Natural killer cell (primary cell): ENCODE measurements around the gene GSK3A. TPM values are rescaled to one million over a fixed set of nuclear protein-coding genes. Genes with fewer than 3 reads are reported as not detected.

Experiments used
- ATAC-seq, 3 donors: fragments of 150-1000 bp in 2 of 3; fragments of 200-7000 bp in 1 of 3; cut with Tn5 transposase; 1 replicate in 1 of 3; 2 replicates in 2 of 3; pipeline ENCODE4 v1.10.0; 2021; ENCODE audit warnings: mild to moderate bottlenecking in 2 of 3, moderate library complexity in 2 of 3
- DNase-seq, 2 donors: peaks; one replicate each; pipeline versions ENCODE4 v3.0.0 to v3.0.0-alpha.2; 2013 to 2021; ENCODE audit warnings: mixed read lengths in 1 of 2
- H3K27ac ChIP-seq: one replicate; pipeline ENCODE4 v1.5.1; 2013; ENCODE audit warnings: mild to moderate bottlenecking, low read length
- H3K27me3 ChIP-seq: one replicate; pipeline ENCODE4 v1.6.1; 2013; ENCODE audit warnings: low read length; ENCODE audit not compliant: control insufficient read depth, insufficient read depth
- H3K36me3 ChIP-seq: one replicate; pipeline ENCODE4 v1.6.1; 2013; ENCODE audit warnings: low read length; ENCODE audit not compliant: control insufficient read depth, insufficient read depth
- H3K4me1 ChIP-seq: one replicate; pipeline ENCODE4 v1.6.1; 2013; ENCODE audit warnings: low read length; ENCODE audit not compliant: control insufficient read depth, insufficient read depth
- H3K4me3 ChIP-seq: one replicate; pipeline ENCODE4 v1.5.1; 2013; ENCODE audit warnings: low read length
- H3K9me3 ChIP-seq: one replicate; pipeline ENCODE4 v1.6.1; 2013; ENCODE audit warnings: low read length; ENCODE audit not compliant: control insufficient read depth, insufficient read depth
- H3K27ac Mint-ChIP-seq, 2 donors: one replicate each; pipeline ENCODE4 v1.8.0; 2022; ENCODE audit warnings: mild to moderate bottlenecking in 2 of 2, mixed read lengths in 2 of 2, moderate library complexity in 1 of 2
- H3K27me3 Mint-ChIP-seq, 2 donors: one replicate each; pipeline ENCODE4 v1.8.0; 2022; ENCODE audit warnings: low read depth in 2 of 2, mixed read lengths in 2 of 2
- H3K36me3 Mint-ChIP-seq: one replicate; pipeline ENCODE4 v1.8.0; 2022; ENCODE audit warnings: mixed read lengths
- H3K4me1 Mint-ChIP-seq, 2 donors: one replicate each; pipeline ENCODE4 v1.8.0; 2022; ENCODE audit warnings: mixed read lengths in 2 of 2
- H3K4me3 Mint-ChIP-seq: one replicate; pipeline ENCODE4 v1.8.0; 2022; ENCODE audit warnings: mild to moderate bottlenecking, moderate library complexity, mixed read lengths
- H3K9me3 Mint-ChIP-seq, 2 donors: one replicate each; pipeline ENCODE4 v1.8.0; 2022; ENCODE audit warnings: mixed read lengths in 2 of 2
- WGBS: methylation state at CpG from one replicate; pipeline ENCODE4 v1.1.7; 2013; ENCODE audit warnings: missing lambda C conversion rate; ENCODE audit not compliant: insufficient coverage; 5-methylcytosine and 5-hydroxymethylcytosine counted together
- intact Hi-C: fragments of 100-400 bp; cut with micrococcal nuclease; formaldehyde crosslinking; loops from one replicate; pipeline ENCODE4 v1.14.2; 2022
- total RNA-seq, 4 donors: library from RNA; stranded (reverse); fragments of 120-200 nt in 1 of 4; gene quantifications; one replicate each; pipeline versions ENCODE4 v1.2.3 to v1.2.4, GENCODE V29; 2013 to 2022
- TF ChIP-seq, protein P1 (sequence below): fragments of 200-600 bp; IDR thresholded peaks from one replicate; pipeline ENCODE4 v1.8.0; 2022; ENCODE audit warnings: antibody characterized with exemption

Gene GSK3A
- total RNA-seq, 3 donors from 2014 or later (not counting 1 experiment from before 2014, with no cell fraction given) = 42.5 to 52.1 (median 44.1) TPM

DNA sequence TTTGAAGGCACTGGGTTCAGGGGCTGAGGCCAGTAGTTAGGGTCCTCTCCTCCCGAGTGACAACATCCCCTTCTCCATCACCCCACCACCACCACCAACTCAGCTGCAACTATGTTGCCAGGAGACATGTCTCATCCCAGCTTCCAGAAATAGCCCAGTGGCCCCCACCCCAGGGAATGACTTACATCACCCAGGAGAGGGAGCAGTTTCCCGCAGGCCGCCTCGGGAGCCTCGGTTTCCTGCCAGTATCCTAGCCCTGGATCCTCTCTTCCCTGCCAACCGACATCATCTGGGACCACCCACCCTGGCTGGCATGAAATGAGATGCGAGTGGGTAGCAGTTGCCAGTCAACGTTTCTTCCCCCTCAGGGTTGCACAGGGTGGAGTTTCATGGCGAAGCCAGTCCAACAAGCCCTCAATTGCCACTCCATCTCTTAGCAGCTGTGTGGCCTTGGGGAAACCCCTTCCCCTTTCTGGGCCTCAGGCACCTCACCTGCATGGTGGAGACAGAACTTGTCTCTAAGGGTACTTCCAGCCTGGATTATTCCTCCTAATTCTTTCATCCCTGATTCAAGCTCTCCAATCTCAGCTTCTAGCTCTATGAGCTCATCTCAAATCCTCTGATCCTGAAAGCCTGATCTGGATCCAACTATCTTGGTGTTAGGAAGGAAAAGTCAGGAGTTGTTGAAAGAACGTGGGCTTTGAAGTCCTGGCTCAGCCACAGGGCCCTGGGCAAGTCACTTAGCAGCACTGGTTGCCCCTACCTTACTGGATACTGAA is 3.9 kb upstream of the GSK3A start:
- 53% methylated on average over 10 of the region's 10 CpGs for WGBS

DNA sequence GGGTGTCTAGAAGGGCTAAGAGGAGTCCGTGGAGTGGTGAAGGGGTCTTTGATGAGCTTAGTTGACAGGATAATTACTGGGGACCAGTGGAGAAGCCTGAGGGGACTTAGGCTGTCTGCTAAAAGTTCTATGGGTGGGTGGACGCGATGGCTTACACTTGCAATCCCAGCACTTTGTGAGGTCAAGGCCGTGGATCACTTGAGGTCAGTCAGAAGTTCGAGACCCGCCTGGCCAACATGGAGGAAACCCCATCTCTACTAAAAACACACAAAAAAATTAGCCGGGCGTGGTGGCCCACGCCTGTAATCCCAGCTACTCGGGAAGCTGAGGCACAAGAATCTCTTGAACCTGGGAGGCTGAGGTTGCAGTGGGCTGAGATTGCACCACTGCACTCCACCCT is 2.8 kb upstream of the GSK3A start:
- H3K27me3 Mint-ChIP-seq = no peaks in the 10 kb centered on the region
- H3K9me3 ChIP-seq = no peaks in the 10 kb centered on the region
- H3K4me1 Mint-ChIP-seq = peaks cover 34 to 57% of the 10 kb centered on the region in 2 donors
- peaks cover 8% of the 10 kb centered on the region for H3K36me3 ChIP-seq
- DNase-seq = no peak
- H3K27ac ChIP-seq = peak overlapping the region; percentile 74
- no peaks in the 10 kb centered on the region for H3K27me3 ChIP-seq
- ATAC-seq = no peak
- H3K4me3 Mint-ChIP-seq = peak overlapping the region; percentile 96
- peak overlapping the region; percentile 93 to 98 for H3K27ac Mint-ChIP-seq
- 88% methylated on average over 10 of the region's 10 CpGs for whole genome bisulfite sequencing
- peaks cover 36% of the 10 kb centered on the region for H3K4me1 ChIP-seq
- no peaks in the 10 kb centered on the region for H3K36me3 Mint-ChIP-seq
- H3K4me3 ChIP-seq = no peak overlapping the region
- no peaks in the 10 kb centered on the region for H3K9me3 Mint-ChIP-seq
- TF ChIP-seq, protein P1, sequence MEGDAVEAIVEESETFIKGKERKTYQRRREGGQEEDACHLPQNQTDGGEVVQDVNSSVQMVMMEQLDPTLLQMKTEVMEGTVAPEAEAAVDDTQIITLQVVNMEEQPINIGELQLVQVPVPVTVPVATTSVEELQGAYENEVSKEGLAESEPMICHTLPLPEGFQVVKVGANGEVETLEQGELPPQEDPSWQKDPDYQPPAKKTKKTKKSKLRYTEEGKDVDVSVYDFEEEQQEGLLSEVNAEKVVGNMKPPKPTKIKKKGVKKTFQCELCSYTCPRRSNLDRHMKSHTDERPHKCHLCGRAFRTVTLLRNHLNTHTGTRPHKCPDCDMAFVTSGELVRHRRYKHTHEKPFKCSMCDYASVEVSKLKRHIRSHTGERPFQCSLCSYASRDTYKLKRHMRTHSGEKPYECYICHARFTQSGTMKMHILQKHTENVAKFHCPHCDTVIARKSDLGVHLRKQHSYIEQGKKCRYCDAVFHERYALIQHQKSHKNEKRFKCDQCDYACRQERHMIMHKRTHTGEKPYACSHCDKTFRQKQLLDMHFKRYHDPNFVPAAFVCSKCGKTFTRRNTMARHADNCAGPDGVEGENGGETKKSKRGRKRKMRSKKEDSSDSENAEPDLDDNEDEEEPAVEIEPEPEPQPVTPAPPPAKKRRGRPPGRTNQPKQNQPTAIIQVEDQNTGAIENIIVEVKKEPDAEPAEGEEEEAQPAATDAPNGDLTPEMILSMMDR = no peak
- intact Hi-C loops = no loop called here

More for the DNA sequence above, 3.9 kb upstream of the GSK3A start:
- intact Hi-C loops = no loop called here
- H3K27ac ChIP-seq = no peak overlapping the region
- no peaks in the 10 kb centered on the region for H3K9me3 ChIP-seq
- Mint-ChIP-seq H3K36me3 (no peaks in the 10 kb centered on the region), H3K9me3 (no peaks in the 10 kb centered on the region), H3K27me3 (no peaks in the 10 kb centered on the region), H3K4me1 (peaks cover 29 to 46% of the 10 kb centered on the region in 2 donors), H3K27ac (peak overlapping the region; percentile 93 to 98), H3K4me3 (no peak overlapping the region)
- ATAC-seq (no peak), DNase-seq (peak in 1 of 2 donors; percentile 32)
- no peaks in the 10 kb centered on the region for H3K27me3 ChIP-seq
- H3K36me3 ChIP-seq = peaks cover 5% of the 10 kb centered on the region
- peaks cover 33% of the 10 kb centered on the region for H3K4me1 ChIP-seq
- TF ChIP-seq, protein P1 = no peak
- H3K4me3 ChIP-seq = no peak overlapping the region

DNA sequence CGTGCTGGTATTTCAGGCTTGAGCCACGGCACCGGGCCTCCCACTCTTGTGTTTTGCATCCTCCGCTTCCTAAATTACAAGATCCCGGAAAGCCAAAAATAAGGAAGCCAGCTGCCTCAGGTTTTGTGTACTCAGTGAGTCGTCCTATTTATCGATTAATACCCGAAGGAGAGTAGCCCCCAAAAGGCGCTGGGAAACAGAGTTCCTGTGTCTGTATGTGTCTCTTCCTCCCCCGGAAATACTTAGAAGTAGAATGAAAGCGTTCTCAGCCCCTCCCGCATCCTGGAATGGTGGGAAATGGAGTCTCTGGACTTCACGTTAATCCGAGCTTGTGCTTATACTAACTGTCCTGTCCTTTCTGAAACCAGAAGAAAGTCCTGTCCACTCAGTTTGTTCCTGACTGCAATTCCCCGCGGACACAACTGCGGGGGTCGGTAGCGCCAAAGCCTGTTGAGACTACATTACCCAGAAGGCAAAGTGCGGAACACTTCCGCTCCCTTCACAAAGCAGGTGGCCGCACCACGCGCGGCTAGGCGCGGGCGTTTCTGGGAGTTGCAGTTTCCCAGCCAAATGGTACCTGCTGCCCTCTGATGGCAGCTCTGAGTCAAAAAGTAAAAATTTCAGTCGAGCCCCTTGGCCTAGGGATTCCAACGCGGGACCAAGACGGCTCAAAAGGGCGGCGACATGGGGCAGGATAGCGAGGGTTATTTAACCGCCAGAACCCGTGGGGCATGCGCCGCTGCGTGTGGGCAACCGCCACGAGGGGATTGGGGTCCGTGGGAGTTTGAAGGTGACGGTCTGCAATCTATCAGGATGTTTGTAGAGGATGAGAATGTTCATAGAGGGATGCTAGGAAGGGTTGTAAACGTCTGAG is 2.2 kb upstream of the GSK3A start:
- TF ChIP-seq, protein P1 = peak; percentile 76
- peak overlapping the region; percentile 93 to 98 for H3K27ac Mint-ChIP-seq
- Histone ChIP-seq H3K27me3 (no peaks in the 10 kb centered on the region), H3K4me1 (peaks cover 41% of the 10 kb centered on the region), H3K27ac (peak overlapping the region; percentile 74), H3K9me3 (no peaks in the 10 kb centered on the region), H3K4me3 (peak overlapping the region; percentile 61), H3K36me3 (peaks cover 11% of the 10 kb centered on the region)
- DNase-seq (peak; percentile 85 to 96), ATAC-seq (peak; percentile 52 to 65 (median 52))
- intact Hi-C loops = loop anchor here (1.0 kb wide), 3 partner anchors 11 to 112 kb away; partner anchors contain the start of genes DEDD2, ERF and POU2F2
- 2% methylated on average over 45 of the region's 45 CpGs for WGBS
- H3K4me1 Mint-ChIP-seq = peaks cover 38 to 63% of the 10 kb centered on the region in 2 donors
- no peaks in the 10 kb centered on the region for H3K36me3 Mint-ChIP-seq
- peak overlapping the region; percentile 96 for H3K4me3 Mint-ChIP-seq
- H3K27me3 Mint-ChIP-seq = no peaks in the 10 kb centered on the region
- no peaks in the 10 kb centered on the region for H3K9me3 Mint-ChIP-seq
